Pons (tissue), 1 donor: ENCODE measurements around the gene NUDT21.
A peak's percentile ranks its signal among the peaks of the same experiment; 100 is the strongest.

ENCODE experiments used
- DNase-seq: peaks from one replicate; pipeline ENCODE4 v3.0.0-alpha.2; 2016; ENCODE audit warnings: low spot score

Gene NUDT21

DNA sequence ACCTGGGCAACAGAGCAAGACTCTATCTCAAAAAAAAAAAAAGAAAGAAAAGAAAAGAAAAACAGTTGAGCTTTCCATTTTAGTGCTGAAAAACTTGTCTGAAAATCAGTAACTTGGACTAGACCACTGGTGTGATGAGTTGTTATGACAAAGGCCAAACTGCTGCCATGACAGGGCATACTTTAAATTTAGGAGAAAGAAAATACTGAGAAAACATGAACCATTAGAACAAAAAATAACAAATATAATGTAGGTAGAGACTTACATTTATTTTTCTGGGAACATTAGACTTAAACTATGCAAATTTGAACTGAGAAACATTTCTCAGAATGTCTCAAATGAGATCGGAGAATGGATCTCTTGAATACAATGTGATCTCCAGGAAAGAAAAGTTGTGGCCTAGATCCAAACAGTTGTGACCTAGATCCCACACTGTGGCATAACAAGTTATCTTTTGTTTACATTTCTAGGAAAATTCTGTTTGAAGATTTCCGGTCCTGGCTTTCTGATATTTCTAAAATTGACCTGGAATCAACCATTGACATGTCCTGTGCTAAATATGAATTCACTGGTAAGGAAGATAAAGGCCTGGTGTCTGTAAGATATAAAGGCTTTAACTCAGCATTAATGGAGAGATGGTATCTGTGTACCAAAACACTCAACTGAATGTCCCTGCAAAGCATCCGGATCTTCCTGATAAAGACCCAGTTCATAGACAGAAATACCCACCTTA is 11.1 kb upstream of the NUDT21 start:
- peak; percentile 44 for DNase-seq

DNA sequence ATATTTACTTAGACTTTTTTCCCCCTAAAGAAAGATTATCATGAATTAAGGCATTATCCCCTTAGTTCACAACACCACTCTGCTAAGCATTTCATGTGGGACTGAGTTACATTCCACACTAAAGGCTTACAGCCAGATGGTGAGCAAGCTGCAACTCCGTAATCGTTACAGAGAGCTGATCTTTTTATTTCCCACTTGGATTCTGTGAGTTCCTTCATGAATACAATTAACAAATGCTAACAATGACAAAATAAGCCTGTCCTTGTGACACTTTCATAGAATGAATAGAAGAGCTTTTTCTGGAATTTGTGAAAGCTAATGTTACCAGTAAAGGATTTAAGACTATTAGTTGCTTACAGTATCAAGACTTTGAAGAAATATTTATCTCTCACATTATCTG is 9.0 kb upstream of the NUDT21 start:
- peak; percentile 91 for DNase-seq

GRCh38 chr16:56457927-56458470 is 6.9 kb upstream of the NUDT21 start:
- no peak for DNase-seq

- DNase-seq: peak; percentile 28
Measured at GRCh38 chr16:56451753-56452689, 889 bp upstream of the NUDT21 start.

DNA sequence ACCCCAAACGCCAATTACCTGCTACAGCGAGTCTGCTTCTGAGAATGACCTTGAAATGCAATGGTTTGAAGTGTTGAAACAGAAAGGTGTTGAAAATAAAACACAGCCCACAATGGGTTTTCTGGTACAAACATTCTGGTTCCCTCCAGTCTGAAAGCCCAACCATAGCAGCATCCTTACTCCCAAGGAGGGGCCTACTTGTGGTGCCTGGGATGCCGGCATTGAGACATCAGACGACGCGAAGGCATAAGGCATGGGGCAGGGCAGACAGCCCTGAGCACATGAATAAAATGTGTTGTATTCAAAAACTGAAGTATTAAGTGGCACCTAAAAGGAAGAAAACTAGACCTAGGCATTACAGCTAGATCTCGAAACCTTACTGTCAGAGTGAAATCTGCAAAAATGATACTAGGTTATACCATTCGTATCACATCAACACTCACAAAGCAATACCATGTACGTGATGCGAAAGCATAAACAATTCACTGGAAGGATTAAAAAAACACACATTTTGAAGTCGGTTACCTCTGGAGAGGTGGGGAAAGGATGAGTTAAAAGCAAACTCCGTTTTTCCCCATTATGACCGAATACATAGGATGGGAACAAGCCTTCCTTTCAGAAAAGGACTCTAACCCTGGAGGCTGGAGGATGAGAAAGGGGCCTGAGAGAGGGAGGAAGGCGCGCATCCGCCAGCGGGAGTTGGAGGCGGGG is 702 bp downstream of the NUDT21 start:
- peak; percentile 18 for DNase-seq

- no peak for DNase-seq
Measured at GRCh38 chr16:56448005-56448404, 3.1 kb downstream of the NUDT21 start.

DNA sequence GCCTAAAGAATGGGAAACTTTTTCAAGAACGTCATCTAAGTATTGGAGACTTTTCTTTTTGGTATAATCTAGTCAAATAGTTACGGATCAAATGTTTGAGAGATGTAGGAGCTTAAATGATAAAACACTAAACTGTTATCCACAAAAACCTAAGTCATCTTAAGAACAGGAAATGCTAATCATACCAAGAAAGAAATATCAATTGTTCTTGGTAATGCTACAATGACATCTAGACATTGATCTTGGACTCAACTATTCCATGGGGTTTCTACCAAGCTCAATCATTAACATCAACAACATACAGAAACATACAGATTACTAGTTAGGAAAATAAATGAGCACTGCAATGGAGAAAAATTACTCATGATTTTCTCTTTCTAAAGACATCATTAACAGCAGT is 3.8 kb downstream of the NUDT21 start:
- DNase-seq: no peak

GRCh38 chr16:56438038-56438437 is 13.1 kb downstream of the NUDT21 start:
- DNase-seq: no peak

- DNase-seq: no peak
Measured at GRCh38 chr16:56436258-56436657, 14.9 kb downstream of the NUDT21 start.

- no peak for DNase-seq
Measured at GRCh38 chr16:56428091-56428490, 23.0 kb downstream of the NUDT21 start.

DNA sequence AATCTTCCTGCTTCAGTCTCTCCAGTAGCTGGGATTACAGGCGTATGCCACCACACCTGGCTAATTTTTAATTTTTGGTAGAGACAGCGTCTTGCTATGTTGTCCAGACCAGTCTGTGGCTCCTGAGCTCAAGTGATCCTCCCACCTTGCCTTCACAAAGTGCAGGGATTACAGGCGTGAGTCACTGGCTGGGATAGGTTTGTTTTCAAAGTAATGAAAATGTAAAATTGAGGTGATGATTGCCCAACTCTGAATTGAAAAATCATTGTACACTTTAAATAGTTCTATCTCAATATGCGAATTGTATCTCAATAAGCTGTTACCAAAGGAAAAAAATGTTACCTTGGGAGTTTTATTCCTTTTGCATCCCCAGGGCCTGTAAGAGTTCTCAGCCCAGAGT is 24.5 kb downstream of the NUDT21 start:
- no peak for DNase-seq

DNA sequence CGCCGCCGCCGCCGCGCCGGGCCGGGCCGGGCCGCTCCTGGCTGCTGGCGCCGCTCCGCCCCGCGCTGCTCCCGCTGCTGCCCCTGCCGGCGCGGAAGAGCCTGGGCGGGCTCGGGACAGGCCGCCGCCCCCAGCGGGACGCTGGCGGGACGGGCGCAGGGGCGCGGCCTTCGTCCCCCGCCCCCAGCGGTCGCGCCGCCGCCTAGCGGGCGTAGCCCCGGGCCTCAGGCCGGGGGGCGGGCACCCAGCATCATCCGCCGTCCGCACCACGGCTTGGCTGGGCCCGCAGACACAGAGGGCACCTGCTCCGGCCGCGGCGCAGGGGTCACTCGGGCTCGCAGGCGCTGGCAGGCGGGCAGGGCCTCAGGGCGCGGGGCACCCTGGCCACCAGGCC is 25.7 kb downstream of the NUDT21 start, which contains the start of gene AMFR:
Gene AMFR, minus strand, starts transcription at position 107 of the 394 bp plus-strand sequence. CDS start 218 bp downstream, outside the sequence.
- peak; percentile 69 for DNase-seq

- no peak for DNase-seq
Measured at GRCh38 chr16:56424791-56425438, 26.2 kb downstream of the NUDT21 start.

DNA sequence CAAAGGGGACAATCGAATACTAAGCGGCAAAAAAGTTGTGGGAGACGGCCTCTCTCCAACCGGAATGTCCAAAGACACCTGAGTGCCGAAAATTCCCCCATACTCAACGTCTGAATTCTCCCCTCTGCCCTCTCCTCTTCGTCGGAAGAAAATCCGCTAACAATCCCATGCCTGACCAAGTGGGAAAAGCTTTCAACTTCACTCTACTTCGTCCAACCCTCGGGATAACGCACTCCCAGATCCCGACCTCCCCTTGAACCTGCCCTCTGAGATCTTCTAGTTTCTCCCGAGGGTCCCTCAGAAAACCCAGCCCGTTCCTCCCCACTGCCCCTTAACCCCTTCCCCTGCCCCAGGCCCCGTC is 26.7 kb downstream of the NUDT21 start:
- DNase-seq: peak; percentile 39

DNA sequence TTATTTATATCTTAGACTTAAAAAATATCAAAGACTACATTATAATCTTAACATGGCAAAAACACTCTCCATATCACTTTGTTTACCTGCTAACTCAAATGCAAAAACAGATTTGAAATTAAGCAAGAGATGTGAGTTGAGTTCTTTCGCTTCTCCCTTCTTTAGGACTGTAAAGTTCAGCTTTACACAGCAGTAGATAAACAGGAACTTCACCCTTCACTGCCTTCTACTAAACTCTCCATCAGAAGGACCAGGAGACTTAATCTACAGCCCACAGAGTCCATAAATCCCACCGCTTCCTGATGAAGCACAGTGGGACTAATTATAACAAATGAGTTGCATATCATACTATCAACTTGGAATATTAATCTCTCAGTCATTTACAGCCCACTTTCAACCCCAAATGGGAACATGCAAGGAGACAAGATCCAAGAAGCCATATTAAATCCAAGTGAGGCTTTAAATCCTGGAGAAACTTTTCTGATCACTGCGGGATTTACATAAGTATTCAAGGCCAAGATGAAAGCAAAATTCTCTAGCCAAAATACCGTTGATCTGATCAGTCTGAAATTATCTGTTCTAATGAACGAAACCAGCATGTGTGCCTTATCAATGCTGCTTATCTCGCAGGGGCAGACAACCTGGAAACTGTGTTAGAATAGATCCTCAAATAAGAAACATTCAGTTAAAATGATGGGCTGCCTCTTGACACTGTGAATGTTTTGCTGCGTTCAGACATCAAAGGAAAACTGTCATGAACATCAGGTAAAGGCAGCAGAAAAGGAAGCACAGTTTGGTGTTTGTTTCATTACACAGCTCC is 27.3 kb downstream of the NUDT21 start:
- peak; percentile 55 for DNase-seq

DNA sequence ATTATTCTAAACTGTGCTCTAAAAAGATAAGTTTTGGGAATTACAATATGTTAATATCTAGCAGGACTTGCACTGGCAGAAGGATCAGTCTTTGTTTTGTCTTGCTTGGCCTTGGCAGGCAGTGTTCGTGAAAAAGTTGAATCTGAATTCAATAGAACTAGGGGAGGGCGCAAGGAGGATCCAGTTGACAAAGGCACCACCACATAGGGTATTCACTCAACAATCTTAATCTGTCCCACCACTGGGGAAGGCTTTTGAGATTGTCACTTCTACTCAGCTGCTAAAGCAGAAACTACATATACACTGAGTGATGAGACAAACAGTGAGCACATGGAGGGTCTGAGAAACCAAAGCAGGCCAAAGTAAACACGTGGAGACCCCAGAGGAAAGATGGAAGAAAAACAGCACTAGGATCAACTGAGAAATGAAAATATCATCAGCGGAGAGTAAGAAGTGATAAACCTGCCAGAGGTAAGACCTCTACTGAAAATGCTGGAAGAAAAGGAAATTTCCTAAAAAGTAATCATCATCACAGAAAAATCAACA is 28.2 kb downstream of the NUDT21 start:
- peak; percentile 43 for DNase-seq

GRCh38 chr16:56421976-56422669 is 29.0 kb downstream of the NUDT21 start:
- no peak for DNase-seq

GRCh38 chr16:56421313-56421712 is 29.8 kb downstream of the NUDT21 start:
- DNase-seq: no peak

DNA sequence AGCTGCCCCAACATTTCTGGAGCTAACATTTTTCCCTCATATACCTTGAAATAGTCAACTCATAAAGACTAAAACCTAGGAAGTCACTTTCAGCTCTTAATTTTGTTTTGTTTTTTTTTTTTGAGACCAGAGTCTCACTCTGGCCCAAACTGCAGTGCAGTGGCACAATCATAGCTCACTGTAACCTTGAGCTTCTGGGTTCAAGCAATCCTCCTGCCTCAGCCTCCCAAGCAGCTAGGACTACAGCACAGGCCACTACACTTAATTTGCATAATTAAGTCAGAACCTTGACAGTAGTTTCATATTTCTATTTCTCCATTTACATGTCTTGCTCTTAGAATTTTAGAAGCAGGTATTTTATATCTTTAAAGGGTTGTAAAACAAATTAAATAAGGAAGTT is 30.5 kb downstream of the NUDT21 start:
- no peak for DNase-seq
